GM23248 (cell line): ENCODE data around the gene MAP3K10. TPM values are rescaled to one million over a fixed set of nuclear protein-coding genes. Genes with fewer than 3 reads are reported as not detected.
"Not testable (repeated sequence)": the region's sequence is repeated elsewhere in the genome, so short reads cannot be mapped to it uniquely, and the experiment has no call there.

ENCODE experiments used
- DNase-seq: peaks from one replicate; pipeline ENCODE4 v3.0.0-alpha.2; 2015
- H2AFZ ChIP-seq: fragments of 200-600 bp; sonication (generic); 2 replicates; pipeline ENCODE4 v1.6.1; 2016; ENCODE audit warnings: antibody characterized with exemption
- H3F3A ChIP-seq: fragments of 200-600 bp; sonication (generic); 2 replicates; pipeline ENCODE4 v1.6.1; 2016; ENCODE audit warnings: mild to moderate bottlenecking, antibody characterized with exemption, mixed run types; ENCODE audit not compliant: insufficient read depth
- H3K27ac ChIP-seq: fragments of 200-600 bp; sonication (generic); 2 replicates; pipeline ENCODE4 v1.5.1; 2016; ENCODE audit warnings: mild to moderate bottlenecking
- H3K27me3 ChIP-seq: fragments of 200-600 bp; sonication (generic); replicated peaks from 2 replicates; pipeline ENCODE4 v1.6.1; 2016; ENCODE audit warnings: mild to moderate bottlenecking; ENCODE audit not compliant: insufficient read depth
- H3K36me3 ChIP-seq: fragments of 200-600 bp; sonication (generic); 2 replicates; pipeline ENCODE4 v1.6.1; 2016; ENCODE audit warnings: low read depth, mild to moderate bottlenecking
- H3K4me1 ChIP-seq: fragments of 200-600 bp; sonication (generic); 2 replicates; pipeline ENCODE4 v1.6.1; 2016; ENCODE audit warnings: mild to moderate bottlenecking; ENCODE audit not compliant: insufficient read depth
- H3K4me2 ChIP-seq: fragments of 200-600 bp; sonication (generic); one replicate; pipeline ENCODE4 v1.6.1; 2016; ENCODE audit warnings: mild to moderate bottlenecking; ENCODE audit not compliant: unreplicated experiment
- H3K4me3 ChIP-seq: fragments of 200-600 bp; sonication (generic); 2 replicates; pipeline ENCODE4 v1.5.1; 2016; ENCODE audit warnings: mild to moderate bottlenecking
- H3K79me2 ChIP-seq: fragments of 200-600 bp; sonication (generic); 2 replicates; pipeline ENCODE4 v1.6.1; 2016; ENCODE audit warnings: mild to moderate bottlenecking; ENCODE audit not compliant: insufficient read depth
- H3K9ac ChIP-seq: fragments of 200-600 bp; sonication (generic); 2 replicates; pipeline ENCODE4 v1.6.1; 2016; ENCODE audit warnings: mild to moderate bottlenecking
- H3K9me2 ChIP-seq: fragments of 200-600 bp; sonication (generic); 2 replicates; pipeline ENCODE4 v1.6.1; 2016; ENCODE audit warnings: mixed run types, mild to moderate bottlenecking, moderate library complexity; ENCODE audit not compliant: insufficient read depth
- H3K9me3 ChIP-seq: fragments of 200-600 bp; sonication (generic); one replicate; pipeline ENCODE4 v1.6.1; 2017; ENCODE audit warnings: low read depth
- H4K20me1 ChIP-seq: fragments of 200-600 bp; sonication (generic); 2 replicates; pipeline ENCODE4 v1.6.0; 2016; ENCODE audit not compliant: insufficient read depth
- EZH2 ChIP-seq: fragments of 200-600 bp; sonication (generic); IDR thresholded peaks from 2 replicates; pipeline ENCODE4 v1.6.1; 2018; ENCODE audit warnings: antibody characterized with exemption, mild to moderate bottlenecking; ENCODE audit not compliant: insufficient read depth, poor library complexity, severe bottlenecking
- EZH2phosphoT487 ChIP-seq: fragments of 200-600 bp; sonication (generic); IDR thresholded peaks from 2 replicates; pipeline ENCODE4 v1.6.1; 2018; ENCODE audit warnings: antibody characterized with exemption, moderate library complexity, mild to moderate bottlenecking, low read depth; ENCODE audit not compliant: insufficient read depth
- WGBS, 2 experiments: methylation state at CpG; one replicate each; pipeline ENCODE4 v1.1.6; 2015 to 2017; ENCODE audit warnings: low lambda C conversion rate in 2 of 2, low coverage in 1 of 2; ENCODE audit errors: missing lambda C conversion rate in 2 of 2; 5-methylcytosine and 5-hydroxymethylcytosine counted together
- in situ Hi-C: fragments of 300-500 bp; cut with MboI; formaldehyde crosslinking; loops from 2 replicates; pipeline ENCODE4 v1.15.0; 2020
- polyA plus RNA-seq: library from polyadenylated mRNA; unstranded; fragments of >200 nt; fragmentation: Nextera tagmentation; extraction: Ambion mirVana; gene quantifications from 2 replicates; pipeline ENCODE4 v1.2.1, GENCODE V29; 2016
- total RNA-seq: library from RNA; depleted of rRNA; stranded (reverse); fragments of >200 nt; shearing (Covaris generic); gene quantifications from 2 replicates; pipeline ENCODE4 v1.2.3, GENCODE V29; 2014

Gene MAP3K10
- total and polyA plus RNA-seq, 2 experiments from 2014 or later: 1.8 to 13.1 TPM

DNA sequence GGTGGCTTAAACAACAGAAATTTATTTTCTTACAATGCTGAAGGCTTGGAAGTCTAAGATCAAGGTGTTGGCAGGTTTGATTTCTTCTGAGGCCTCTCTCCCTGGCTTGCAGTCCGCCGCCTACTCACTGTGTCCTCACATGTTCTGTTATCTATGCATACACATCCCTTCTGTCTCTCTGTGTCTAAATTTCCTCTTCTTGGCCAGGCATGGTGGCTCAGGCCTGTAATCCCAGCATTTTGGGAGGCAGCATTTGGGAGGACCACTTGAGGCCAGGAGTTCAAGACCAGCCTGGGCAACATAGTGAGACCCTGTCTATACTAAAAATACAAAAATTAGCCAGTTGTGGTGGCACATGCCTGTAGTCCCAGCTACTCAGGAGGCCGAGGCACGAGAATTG lies 19.9 kb upstream of the MAP3K10 start:
- H3K27ac ChIP-seq, H3K9me2 ChIP-seq, DNase-seq, in situ Hi-C loops, H3K9me3 ChIP-seq, H3K4me3 ChIP-seq, H3F3A ChIP-seq, H4K20me1 ChIP-seq, H3K4me2 ChIP-seq, H3K27me3 ChIP-seq, H3K9ac ChIP-seq, H3K79me2 ChIP-seq, H2AFZ ChIP-seq, H3K36me3 ChIP-seq, H3K4me1 ChIP-seq: not testable (repeated sequence)
- WGBS, 2 experiments: 51 to 59% methylated on average over 4 of the region's 4 CpGs

DNA sequence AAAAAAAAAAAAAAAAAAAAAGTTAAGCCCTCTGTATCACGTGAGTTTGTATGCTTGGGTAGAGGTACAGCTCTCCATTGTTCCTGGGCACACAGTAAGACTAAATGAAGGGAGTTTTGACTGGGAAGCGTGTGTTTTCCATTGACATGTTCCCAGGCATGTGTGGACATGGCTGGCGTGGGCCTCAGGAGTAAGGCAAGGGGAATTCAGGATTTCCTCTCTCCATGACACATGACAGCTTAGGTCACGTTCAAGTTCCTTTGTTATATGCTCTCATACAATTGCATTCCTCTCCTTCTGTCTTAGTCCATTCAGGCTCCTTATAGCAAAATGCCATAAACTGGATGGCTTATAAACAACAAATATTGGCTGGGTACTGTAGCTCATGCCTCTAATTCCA lies 17.1 kb upstream of the MAP3K10 start:
- Histone ChIP-seq H3F3A (peaks cover 6% of the 10 kb centered on the region; the same call in 1 of the 2 replicates), H4K20me1 (no peaks in the 10 kb centered on the region), H3K4me3 (no peak overlapping the region), H3K9me2 (no peaks in the 10 kb centered on the region), H3K9me3 (no peaks in the 10 kb centered on the region), H3K4me1 (peaks cover 6% of the 10 kb centered on the region; the same call in 1 of the 2 replicates), H3K27me3 (no peaks in the 10 kb centered on the region), H3K9ac (no peak overlapping the region), H3K27ac (no peak overlapping the region), H2AFZ (no peak overlapping the region), H3K4me2 (no peak overlapping the region), H3K79me2 (no peaks in the 10 kb centered on the region), H3K36me3 (no peaks in the 10 kb centered on the region)
- TF ChIP-seq EZH2phosphoT487: no peak
- TF ChIP-seq EZH2: no peak
- WGBS, 2 experiments: 54% methylated on average over 4 of the region's 4 CpGs
- no peak for DNase-seq
- in situ Hi-C loops: no loop called here

DNA sequence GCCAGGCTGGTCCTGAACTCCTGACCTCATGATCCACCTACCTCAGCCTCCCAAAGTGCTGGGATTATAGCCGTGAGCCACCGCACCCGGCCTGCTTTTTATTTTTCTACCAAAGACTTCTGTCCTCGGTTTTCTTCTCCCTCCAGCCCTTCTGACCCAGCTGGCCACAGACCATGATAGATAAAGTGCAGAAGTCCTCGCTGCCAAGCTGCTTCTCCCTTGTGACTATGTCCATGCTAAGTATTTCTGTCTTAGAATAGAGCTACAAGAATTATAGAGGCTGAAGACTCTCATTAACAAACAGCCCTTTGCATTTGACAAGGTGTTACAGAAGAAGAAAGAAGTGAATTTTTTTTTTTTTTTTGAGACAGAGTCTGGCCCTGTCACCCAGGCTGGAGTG lies 15.4 kb upstream of the MAP3K10 start:
- no peaks in the 10 kb centered on the region for H3K9me2 ChIP-seq
- peaks cover 6% of the 10 kb centered on the region; the same call in 1 of the 2 replicates for H3F3A ChIP-seq
- no peak overlapping the region for H2AFZ ChIP-seq
- no peak overlapping the region for H3K9ac ChIP-seq
- in situ Hi-C loops: no loop called here
- TF ChIP-seq EZH2phosphoT487: no peak
- TF ChIP-seq EZH2: no peak
- no peak overlapping the region for H3K4me3 ChIP-seq
- no peak for DNase-seq
- H3K79me2 ChIP-seq: no peaks in the 10 kb centered on the region
- no peaks in the 10 kb centered on the region for H3K27me3 ChIP-seq
- peaks cover 6% of the 10 kb centered on the region; the same call in 1 of the 2 replicates for H3K4me1 ChIP-seq
- no peaks in the 10 kb centered on the region for H3K9me3 ChIP-seq
- no peak overlapping the region for H3K4me2 ChIP-seq
- no peaks in the 10 kb centered on the region for H4K20me1 ChIP-seq
- no peak overlapping the region for H3K27ac ChIP-seq
- 68 to 77% methylated on average over 5 of the region's 5 CpGs for WGBS, 2 experiments
- no peaks in the 10 kb centered on the region for H3K36me3 ChIP-seq

DNA sequence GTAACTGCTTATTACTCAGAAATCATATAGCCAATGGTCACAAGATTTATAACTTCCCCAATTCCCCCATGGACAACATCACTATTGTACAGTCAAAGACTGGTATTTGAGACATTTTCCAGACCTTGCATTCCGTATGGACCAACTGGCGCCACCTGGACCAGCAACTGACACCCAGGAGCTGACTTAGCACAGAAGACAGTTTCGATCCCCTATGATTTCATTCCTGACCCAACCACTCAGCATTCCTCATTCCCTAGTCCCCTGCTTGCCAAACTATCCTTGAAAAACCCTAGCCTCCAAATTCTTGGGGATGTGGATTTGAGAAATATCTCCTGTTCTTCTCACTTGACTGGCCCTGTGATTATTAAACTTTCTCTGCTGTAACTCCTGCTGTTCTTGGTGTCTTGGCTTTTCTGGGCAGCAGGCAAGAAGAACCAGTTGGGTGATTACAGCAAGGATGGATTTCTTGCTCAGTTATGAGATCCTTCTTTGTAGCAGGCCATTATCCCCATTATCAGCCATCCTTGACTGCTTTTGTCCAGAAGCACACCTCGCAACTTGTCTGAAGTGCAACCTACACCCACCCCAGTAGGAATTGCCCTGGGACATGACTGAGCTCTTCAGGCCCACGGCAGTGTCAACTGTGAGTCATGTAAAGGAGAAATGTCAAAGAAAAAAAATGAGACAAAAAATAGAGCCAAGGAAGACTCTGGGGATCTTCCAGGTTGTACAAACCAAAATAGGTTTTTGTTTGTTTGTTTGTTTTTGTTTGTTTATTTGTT lies 13.7 kb upstream of the MAP3K10 start:
- H3F3A ChIP-seq: peaks cover 6% of the 10 kb centered on the region; the same call in 1 of the 2 replicates
- no peaks in the 10 kb centered on the region for H3K9me2 ChIP-seq
- TF ChIP-seq EZH2: no peak
- no peak overlapping the region for H3K4me3 ChIP-seq
- H3K36me3 ChIP-seq: no peaks in the 10 kb centered on the region
- H2AFZ ChIP-seq: no peak overlapping the region
- H3K9ac ChIP-seq: no peak overlapping the region
- no peaks in the 10 kb centered on the region for H3K9me3 ChIP-seq
- in situ Hi-C loops: no loop called here
- no peaks in the 10 kb centered on the region for H3K79me2 ChIP-seq
- WGBS, 2 experiments: 53 to 61% methylated on average over 5 of the region's 5 CpGs
- peaks cover 6% of the 10 kb centered on the region; the same call in 1 of the 2 replicates for H3K4me1 ChIP-seq
- no peaks in the 10 kb centered on the region for H3K27me3 ChIP-seq
- H3K27ac ChIP-seq: no peak overlapping the region
- no peak overlapping the region for H3K4me2 ChIP-seq
- no peaks in the 10 kb centered on the region for H4K20me1 ChIP-seq
- peak; percentile 53 for DNase-seq

DNA sequence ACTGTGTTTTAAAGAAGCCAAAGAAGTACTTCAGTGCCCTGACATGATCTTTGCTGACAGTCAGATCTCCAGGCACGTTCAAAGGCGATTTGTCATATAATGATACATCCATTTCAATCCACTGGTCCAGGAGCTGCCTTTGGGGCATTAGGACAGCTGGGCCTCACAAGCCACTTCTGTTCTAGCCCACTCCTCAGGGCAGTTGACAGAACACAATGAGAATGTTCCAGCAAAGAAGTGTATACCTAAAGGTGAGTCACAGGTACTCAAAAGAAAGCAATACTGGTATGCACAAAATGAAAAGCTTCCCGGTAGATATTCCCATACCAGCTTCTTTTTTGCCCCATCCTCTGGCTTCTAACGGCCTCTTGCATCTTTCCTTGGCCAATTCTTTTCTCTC lies 12.5 kb upstream of the MAP3K10 start:
- in situ Hi-C loops: no loop called here
- Histone ChIP-seq H3K9me2 (no peaks in the 10 kb centered on the region), H3K4me2 (no peak overlapping the region), H2AFZ (no peak overlapping the region), H3F3A (peaks cover 6% of the 10 kb centered on the region; the same call in 1 of the 2 replicates), H3K79me2 (no peaks in the 10 kb centered on the region), H3K36me3 (no peaks in the 10 kb centered on the region), H4K20me1 (no peaks in the 10 kb centered on the region), H3K9me3 (no peaks in the 10 kb centered on the region), H3K9ac (no peak overlapping the region), H3K27ac (no peak overlapping the region), H3K4me1 (peaks cover 6% of the 10 kb centered on the region; the same call in 1 of the 2 replicates), H3K27me3 (no peaks in the 10 kb centered on the region), H3K4me3 (no peak overlapping the region)
- DNase-seq: peak; percentile 42
- TF ChIP-seq EZH2 (no peak), EZH2phosphoT487 (no peak)
- WGBS, 2 experiments: 63 to 74% methylated on average over 4 of the region's 4 CpGs
